HEK293T (cell line): Measurements from ENCODE around the gene EDNRB.

Experiments
- CTCF ChIA-PET: fragments of 350-600 bp; formaldehyde crosslinking; extraction: SDS; loops from one replicate; lab custom pipeline; 2021; ENCODE audit warnings: antibody characterized with exemption, inconsistent platforms; lab: Yijun Ruan, JAX
- POLR2A ChIA-PET: fragments of 350-600 bp; formaldehyde crosslinking; extraction: SDS; loops from one replicate; lab custom pipeline; 2020; ENCODE audit warnings: antibody characterized with exemption, inconsistent platforms; lab: Yijun Ruan, JAX
- DNase-seq: peaks from one replicate; pipeline ENCODE4 v3.0.0; 2012; ENCODE audit warnings: mixed read lengths; ENCODE audit errors: extremely low spot score
- ARNT ChIP-seq: fragments of 450-650 bp; IDR thresholded peaks from 2 replicates; pipeline ENCODE4 v1.6.1; 2017; ENCODE audit warnings: mild to moderate bottlenecking
- BHLHE40 ChIP-seq: fragments of 450-650 bp; IDR thresholded peaks from 2 replicates; pipeline ENCODE4 v1.6.1; 2016; ENCODE audit warnings: mild to moderate bottlenecking, moderate library complexity, borderline replicate concordance
- CTBP1 ChIP-seq: fragments of 450-650 bp; IDR thresholded peaks from 2 replicates; pipeline ENCODE4 v1.6.1; 2016; ENCODE audit warnings: borderline replicate concordance
- ELF4 ChIP-seq: fragments of 450-650 bp; IDR thresholded peaks from 2 replicates; pipeline ENCODE4 v1.6.1; 2017; ENCODE audit warnings: antibody characterized with exemption
- FOXA1 ChIP-seq: fragments of 450-650 bp; IDR thresholded peaks from 2 replicates; pipeline ENCODE4 v1.6.1; 2016; ENCODE audit warnings: mild to moderate bottlenecking
- FOXK2 ChIP-seq: fragments of 450-650 bp; IDR thresholded peaks from 2 replicates; pipeline ENCODE4 v1.6.1; 2016; ENCODE audit warnings: mild to moderate bottlenecking
- FOXM1 ChIP-seq: fragments of 450-650 bp; IDR thresholded peaks from 2 replicates; pipeline ENCODE4 v1.6.1; 2017; ENCODE audit warnings: mild to moderate bottlenecking, borderline replicate concordance
- HDGF ChIP-seq: fragments of 450-650 bp; IDR thresholded peaks from 2 replicates; pipeline ENCODE4 v1.6.1; 2017; ENCODE audit warnings: antibody characterized with exemption, borderline replicate concordance
- L3MBTL2 ChIP-seq: fragments of 450-650 bp; conservative IDR thresholded peaks from 2 replicates; pipeline ENCODE4 v1.6.1; 2016; ENCODE audit warnings: mild to moderate bottlenecking
- LEF1 ChIP-seq: fragments of 450-650 bp; IDR thresholded peaks from 2 replicates; pipeline ENCODE4 v1.6.1; 2017; ENCODE audit warnings: mild to moderate bottlenecking, borderline replicate concordance
- NFRKB ChIP-seq: fragments of 450-650 bp; IDR thresholded peaks from 2 replicates; pipeline ENCODE4 v1.6.1; 2016; ENCODE audit warnings: mild to moderate bottlenecking, moderate library complexity
- SP1 ChIP-seq: fragments of 450-650 bp; IDR thresholded peaks from 2 replicates; pipeline ENCODE4 v1.6.1; 2017
- SUZ12 ChIP-seq: fragments of 450-650 bp; IDR thresholded peaks from 2 replicates; pipeline ENCODE4 v1.6.1; 2016; ENCODE audit warnings: mild to moderate bottlenecking
- TARDBP ChIP-seq: fragments of 450-650 bp; IDR thresholded peaks from 2 replicates; pipeline ENCODE4 v1.6.1; 2016
- ZNF384 ChIP-seq: fragments of 450-650 bp; IDR thresholded peaks from 2 replicates; pipeline ENCODE4 v1.6.1; 2016
- TF ChIP-seq, protein P1 (sequence below): fragments of 450-650 bp; IDR thresholded peaks from 2 replicates; pipeline ENCODE4 v1.6.1; 2016

EDNRB gene

DNA sequence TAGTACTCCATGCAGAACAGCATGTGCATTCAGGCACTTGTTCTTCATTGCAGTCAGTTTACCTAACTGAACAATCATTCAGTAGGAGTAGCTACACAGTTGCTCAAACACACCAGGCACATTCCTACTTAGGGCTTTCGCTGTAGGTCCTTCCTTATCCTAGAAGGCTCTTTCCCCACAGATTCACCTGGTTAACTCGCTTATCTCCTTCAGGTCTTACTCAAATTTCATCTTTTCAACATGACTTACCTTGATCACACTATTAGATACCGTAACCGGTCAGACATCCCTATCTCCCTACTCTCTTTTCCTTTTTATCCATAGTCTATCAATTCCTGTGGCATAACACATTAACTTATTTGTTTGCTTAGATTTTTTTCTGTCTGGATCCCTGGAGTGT lies 14.6 kb downstream of the EDNRB start:
- ChIA-PET CTCF (interaction anchor here (1.3 kb wide), 1 partner anchor 217 kb away, joined by 3 read pairs; no protein-coding TSS in a partner anchor), POLR2A (no interaction called here)
- TF ChIP-seq NFRKB (no peak), FOXA1 (no peak), BHLHE40 (no peak), L3MBTL2 (no peak), FOXK2 (no peak), ELF4 (no peak), SP1 (no peak)
- DNase-seq: no peak

DNA sequence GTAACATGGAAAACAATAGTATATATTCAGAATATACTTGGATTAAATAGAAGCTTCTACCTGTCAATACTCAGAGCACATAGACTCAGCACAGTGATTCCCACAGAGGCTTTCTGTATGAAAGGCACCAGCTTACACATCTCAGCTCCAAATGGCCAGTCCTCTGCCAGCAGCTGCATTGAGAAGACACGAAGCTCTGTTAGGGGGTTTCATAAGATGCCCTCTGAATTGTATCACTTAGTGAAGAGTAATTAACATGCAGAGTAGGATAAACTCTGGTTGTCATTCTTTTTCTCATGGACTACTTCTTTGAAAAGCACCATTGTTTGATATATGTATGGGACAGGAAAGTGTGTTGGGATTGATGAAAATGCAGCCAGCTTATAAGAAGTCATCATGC lies 15.2 kb downstream of the EDNRB start:
- ChIA-PET CTCF (interaction anchor here (0.8 to 1.3 kb wide), 2 partner anchors 14 to 218 kb away, joined by 3 read pairs; no protein-coding TSS in a partner anchor), POLR2A (no interaction called here)
- TF ChIP-seq HDGF (no peak), TARDBP (no peak), FOXK2 (no peak), FOXA1 (no peak), ARNT (no peak), CTBP1 (no peak), LEF1 (no peak), SP1 (no peak), BHLHE40 (no peak), SUZ12 (no peak), FOXM1 (no peak), ZNF384 (no peak), L3MBTL2 (no peak), ELF4 (no peak), NFRKB (no peak)
- TF ChIP-seq, protein P1, sequence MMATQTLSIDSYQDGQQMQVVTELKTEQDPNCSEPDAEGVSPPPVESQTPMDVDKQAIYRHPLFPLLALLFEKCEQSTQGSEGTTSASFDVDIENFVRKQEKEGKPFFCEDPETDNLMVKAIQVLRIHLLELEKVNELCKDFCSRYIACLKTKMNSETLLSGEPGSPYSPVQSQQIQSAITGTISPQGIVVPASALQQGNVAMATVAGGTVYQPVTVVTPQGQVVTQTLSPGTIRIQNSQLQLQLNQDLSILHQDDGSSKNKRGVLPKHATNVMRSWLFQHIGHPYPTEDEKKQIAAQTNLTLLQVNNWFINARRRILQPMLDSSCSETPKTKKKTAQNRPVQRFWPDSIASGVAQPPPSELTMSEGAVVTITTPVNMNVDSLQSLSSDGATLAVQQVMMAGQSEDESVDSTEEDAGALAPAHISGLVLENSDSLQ: no peak
- no peak for DNase-seq

DNA sequence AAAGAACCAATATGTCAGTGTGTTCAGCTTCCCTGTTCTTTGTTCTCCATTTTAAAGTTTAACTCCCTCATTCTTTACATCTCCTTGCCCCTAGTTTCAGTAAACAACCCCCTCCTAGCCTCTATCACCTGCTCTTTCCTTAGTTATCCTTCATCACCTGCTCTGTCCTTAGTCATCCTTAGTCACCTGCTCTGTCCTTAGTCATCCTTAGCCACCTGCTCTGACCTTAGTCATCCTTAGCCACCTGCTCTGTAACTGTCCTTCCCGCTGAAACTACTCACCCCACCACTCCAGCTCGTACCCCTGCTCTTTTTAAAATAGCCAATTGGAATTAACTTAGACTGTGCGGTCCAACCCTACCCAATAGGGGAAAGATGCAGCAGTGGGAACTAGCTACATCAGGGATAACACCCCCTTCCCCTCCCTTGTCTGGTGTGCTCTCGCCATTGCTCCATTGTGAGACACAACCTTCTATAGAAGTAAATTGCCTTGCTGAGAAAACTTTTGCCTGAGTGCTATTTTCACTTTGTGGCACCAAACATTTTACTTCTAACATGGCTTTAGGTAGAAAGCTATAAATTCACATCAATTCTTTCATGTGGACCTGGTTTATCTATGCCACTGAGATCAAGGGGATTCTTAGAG lies 16.2 kb downstream of the EDNRB start:
- no peak for DNase-seq
- CTCF ChIA-PET: interaction anchor here (0.8 kb wide), 1 partner anchor 15 kb away, joined by 3 read pairs; no protein-coding TSS in a partner anchor
- TF ChIP-seq LEF1 (no peak), HDGF (no peak), L3MBTL2 (no peak), SUZ12 (no peak), ELF4 (no peak), SP1 (no peak), TARDBP (no peak), CTBP1 (no peak), FOXK2 (no peak), BHLHE40 (no peak), ARNT (no peak)
- TF ChIP-seq, protein P1: no peak
- POLR2A ChIA-PET: no interaction called here

DNA sequence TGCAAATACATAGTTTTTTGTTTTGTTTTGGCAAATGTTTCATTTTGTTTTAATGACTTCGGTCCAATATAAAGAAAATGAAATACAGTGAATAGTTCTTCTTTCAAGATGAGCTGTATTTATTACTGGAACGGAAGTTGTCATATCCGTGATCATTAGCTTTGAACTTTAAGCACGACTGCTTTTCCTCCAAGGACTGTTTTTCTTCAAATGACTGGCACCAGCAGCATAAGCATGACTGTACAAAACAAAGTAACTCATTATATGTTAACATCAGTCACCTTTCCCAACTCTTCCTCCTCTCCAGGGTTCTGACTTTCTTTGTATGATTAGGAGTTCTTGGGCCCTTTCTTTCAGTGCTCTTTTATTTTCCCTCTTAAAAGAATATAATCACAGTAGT lies 20.5 kb downstream of the EDNRB start:
- no peak for DNase-seq
- CTCF ChIA-PET: interaction anchor here (0.5 to 0.6 kb wide), 2 partner anchors 137 to 530 kb away, joined by 4 to 5 read pairs; no protein-coding TSS in a partner anchor
- TF ChIP-seq LEF1 (no peak), L3MBTL2 (no peak), NFRKB (no peak), FOXM1 (no peak), BHLHE40 (no peak)
- POLR2A ChIA-PET: no interaction called here

DNA sequence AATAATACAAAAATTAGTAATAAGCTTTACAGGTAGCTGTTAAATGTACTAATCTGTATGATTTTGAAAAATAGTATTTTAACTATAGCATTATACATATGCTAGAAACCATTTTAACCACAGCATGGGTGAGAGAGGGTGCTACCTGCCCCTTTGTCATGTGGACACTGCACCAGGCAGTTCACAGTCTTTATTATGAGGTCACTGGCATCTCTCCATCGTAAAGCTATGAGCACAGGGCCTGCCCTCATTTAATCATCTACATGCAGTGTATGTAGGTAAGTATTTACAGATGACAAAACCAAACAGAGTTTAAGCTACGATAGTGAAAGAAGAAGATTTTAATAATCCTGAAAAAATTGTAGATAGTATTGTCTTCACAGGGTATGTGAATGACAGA lies 21.7 kb downstream of the EDNRB start:
- POLR2A ChIA-PET: no interaction called here

DNA sequence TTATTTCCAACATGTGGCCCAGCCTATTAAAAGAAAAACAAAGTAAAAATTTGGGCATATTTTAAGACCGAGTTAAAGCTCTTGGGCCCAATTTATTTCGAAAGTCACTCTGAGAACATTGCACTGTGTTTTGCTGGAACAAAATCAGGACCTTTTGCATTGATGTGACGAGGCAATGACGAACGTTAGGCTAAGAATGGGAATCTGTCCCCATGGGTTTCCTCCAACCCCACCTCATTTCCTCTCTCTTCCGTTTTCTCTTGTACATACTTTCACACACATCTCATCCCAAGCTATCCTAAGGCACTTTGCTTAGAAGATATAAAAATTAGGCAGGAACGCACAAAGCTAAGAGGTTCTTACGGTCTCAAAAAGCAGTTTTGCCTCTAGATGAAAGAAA lies 22.1 kb downstream of the EDNRB start:
- CTCF ChIA-PET: no interaction called here
- TF ChIP-seq ELF4: no peak
- no peak for TF ChIP-seq LEF1
- TF ChIP-seq FOXM1: no peak
- no peak for TF ChIP-seq CTBP1
- no peak for TF ChIP-seq FOXA1
- TF ChIP-seq HDGF: no peak
- no peak for TF ChIP-seq SP1
- no peak for TF ChIP-seq ARNT
- no peak for DNase-seq
- POLR2A ChIA-PET: no interaction called here

More for the DNA sequence above, 21.7 kb downstream of the EDNRB start:
- TF ChIP-seq TARDBP: no peak
- TF ChIP-seq FOXK2: no peak
- no peak for TF ChIP-seq L3MBTL2
- TF ChIP-seq BHLHE40: no peak
- TF ChIP-seq HDGF: no peak
- no peak for TF ChIP-seq SP1
- TF ChIP-seq LEF1: no peak
- TF ChIP-seq FOXM1: no peak
- TF ChIP-seq, protein P1: no peak
- no peak for TF ChIP-seq CTBP1
- no peak for DNase-seq
- CTCF ChIA-PET: interaction anchor here (1.0 kb wide), 1 partner anchor 22 kb away, joined by 3 read pairs; no protein-coding TSS in a partner anchor
